Suprapubic skin (tissue), 4 donors: Measurements from ENCODE around the gene SPTBN1.

Source experiments
- POLR2A ChIP-seq, 2 donors: fragments of 450-650 bp; IDR thresholded peaks; one replicate each; pipeline ENCODE4 v1.6.1; 2017; ENCODE audit warnings: antibody characterized with exemption in 2 of 2, mild to moderate bottlenecking in 2 of 2, moderate library complexity in 2 of 2
- POLR2AphosphoS5 ChIP-seq, 3 donors: sonication (generic); formaldehyde crosslinking; IDR thresholded peaks; one replicate each; pipeline ENCODE4 v1.6.1; 2017; ENCODE audit warnings: antibody characterized with exemption in 3 of 3
- TF ChIP-seq, protein P1 (sequence below), 2 donors: fragments of 200-600 bp in 1 of 2; fragments of 450-650 bp in 1 of 2; sonication (generic) in 1 of 2; IDR thresholded peaks; one replicate each; pipeline ENCODE4 v1.5.1; 2016 to 2019; ENCODE audit warnings: antibody characterized with exemption in 2 of 2, mild to moderate bottlenecking in 1 of 2, moderate library complexity in 1 of 2

- TF ChIP-seq POLR2A (IDR thresholded peaks at IDR 0.05), result no peak
- TF ChIP-seq, protein P1, sequence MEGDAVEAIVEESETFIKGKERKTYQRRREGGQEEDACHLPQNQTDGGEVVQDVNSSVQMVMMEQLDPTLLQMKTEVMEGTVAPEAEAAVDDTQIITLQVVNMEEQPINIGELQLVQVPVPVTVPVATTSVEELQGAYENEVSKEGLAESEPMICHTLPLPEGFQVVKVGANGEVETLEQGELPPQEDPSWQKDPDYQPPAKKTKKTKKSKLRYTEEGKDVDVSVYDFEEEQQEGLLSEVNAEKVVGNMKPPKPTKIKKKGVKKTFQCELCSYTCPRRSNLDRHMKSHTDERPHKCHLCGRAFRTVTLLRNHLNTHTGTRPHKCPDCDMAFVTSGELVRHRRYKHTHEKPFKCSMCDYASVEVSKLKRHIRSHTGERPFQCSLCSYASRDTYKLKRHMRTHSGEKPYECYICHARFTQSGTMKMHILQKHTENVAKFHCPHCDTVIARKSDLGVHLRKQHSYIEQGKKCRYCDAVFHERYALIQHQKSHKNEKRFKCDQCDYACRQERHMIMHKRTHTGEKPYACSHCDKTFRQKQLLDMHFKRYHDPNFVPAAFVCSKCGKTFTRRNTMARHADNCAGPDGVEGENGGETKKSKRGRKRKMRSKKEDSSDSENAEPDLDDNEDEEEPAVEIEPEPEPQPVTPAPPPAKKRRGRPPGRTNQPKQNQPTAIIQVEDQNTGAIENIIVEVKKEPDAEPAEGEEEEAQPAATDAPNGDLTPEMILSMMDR (IDR thresholded peaks at IDR 0.05), result no peak
- no peak for TF ChIP-seq POLR2AphosphoS5 (IDR thresholded peaks at IDR 0.05)
These were observed 123.8 kb downstream of the SPTBN1 start for GRCh38 chr2:54579682-54580620.
